Measurements from ENCODE around the gene TBC1D22A. TPM values are rescaled to one million over a fixed set of nuclear protein-coding genes. Genes with fewer than 3 reads are reported as not detected.

Gene TBC1D22A
- total RNA-seq, 2 donors from 2014 or later = 28.9 to 31.3 TPM

GRCh38 chr22:46968848-46969247 lies 206.4 kb downstream of the TBC1D22A start:
- no peak for DNase-seq (ENCODE audit: low spot score)
- Histone ChIP-seq H3K9me3 (no peaks in the 10 kb centered on the region), H3K27ac (no peak overlapping the region), H3K36me3 (no peaks in the 10 kb centered on the region), H3K4me3 (no peak overlapping the region), H3K27me3 (replicated peaks; ENCODE audit: insufficient read depth) (no peaks in the 10 kb centered on the region), H3K4me1 (ENCODE audit: control insufficient read depth in 1 of 2, low read depth in 2 of 2) (peaks cover 0 to 2% of the 10 kb centered on the region in 2 donors)
- no peak for ATAC-seq (ENCODE audit: insufficient number of reproducible peaks, low FRiP score, low read depth)
- TF ChIP-seq, protein P1, sequence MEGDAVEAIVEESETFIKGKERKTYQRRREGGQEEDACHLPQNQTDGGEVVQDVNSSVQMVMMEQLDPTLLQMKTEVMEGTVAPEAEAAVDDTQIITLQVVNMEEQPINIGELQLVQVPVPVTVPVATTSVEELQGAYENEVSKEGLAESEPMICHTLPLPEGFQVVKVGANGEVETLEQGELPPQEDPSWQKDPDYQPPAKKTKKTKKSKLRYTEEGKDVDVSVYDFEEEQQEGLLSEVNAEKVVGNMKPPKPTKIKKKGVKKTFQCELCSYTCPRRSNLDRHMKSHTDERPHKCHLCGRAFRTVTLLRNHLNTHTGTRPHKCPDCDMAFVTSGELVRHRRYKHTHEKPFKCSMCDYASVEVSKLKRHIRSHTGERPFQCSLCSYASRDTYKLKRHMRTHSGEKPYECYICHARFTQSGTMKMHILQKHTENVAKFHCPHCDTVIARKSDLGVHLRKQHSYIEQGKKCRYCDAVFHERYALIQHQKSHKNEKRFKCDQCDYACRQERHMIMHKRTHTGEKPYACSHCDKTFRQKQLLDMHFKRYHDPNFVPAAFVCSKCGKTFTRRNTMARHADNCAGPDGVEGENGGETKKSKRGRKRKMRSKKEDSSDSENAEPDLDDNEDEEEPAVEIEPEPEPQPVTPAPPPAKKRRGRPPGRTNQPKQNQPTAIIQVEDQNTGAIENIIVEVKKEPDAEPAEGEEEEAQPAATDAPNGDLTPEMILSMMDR (IDR thresholded peaks at IDR 0.05) = no peak

GRCh38 chr22:46969491-46969890 lies 207.0 kb downstream of the TBC1D22A start:
- no peaks in the 10 kb centered on the region for H3K9me3 ChIP-seq
- no peak for DNase-seq (ENCODE audit: low spot score)
- H3K27ac ChIP-seq = no peak overlapping the region
- H3K27me3 ChIP-seq (replicated peaks; ENCODE audit: insufficient read depth) = no peaks in the 10 kb centered on the region
- no peak overlapping the region for H3K4me3 ChIP-seq
- peaks cover 4% of the 10 kb centered on the region for H3K36me3 ChIP-seq
- H3K4me1 ChIP-seq (ENCODE audit: control insufficient read depth in 1 of 2, low read depth in 2 of 2) = peaks cover 0 to 2% of the 10 kb centered on the region in 2 donors
- ATAC-seq (ENCODE audit: insufficient number of reproducible peaks, low FRiP score, low read depth) = no peak
- TF ChIP-seq, protein P1 (IDR thresholded peaks at IDR 0.05) = no peak

- Histone ChIP-seq H3K9me3 (no peaks in the 10 kb centered on the region), H3K27me3 (replicated peaks; ENCODE audit: insufficient read depth) (no peaks in the 10 kb centered on the region), H3K4me1 (ENCODE audit: control insufficient read depth in 1 of 2, low read depth in 2 of 2) (peaks cover 0 to 2% of the 10 kb centered on the region in 2 donors), H3K36me3 (peaks cover 9% of the 10 kb centered on the region), H3K27ac (no peak overlapping the region), H3K4me3 (no peak overlapping the region)
- TF ChIP-seq, protein P1 (IDR thresholded peaks at IDR 0.05) = no peak
- ATAC-seq (ENCODE audit: insufficient number of reproducible peaks, low FRiP score, low read depth) (no peak), DNase-seq (ENCODE audit: low spot score) (no peak)
Measured at GRCh38 chr22:46969961-46970360, 207.5 kb downstream of the TBC1D22A start.

GRCh38 chr22:46970411-46971098 lies 208.1 kb downstream of the TBC1D22A start:
- Histone ChIP-seq H3K4me1 (ENCODE audit: control insufficient read depth in 1 of 2, low read depth in 2 of 2) (peaks cover 0 to 2% of the 10 kb centered on the region in 2 donors), H3K36me3 (peaks cover 9% of the 10 kb centered on the region), H3K9me3 (no peaks in the 10 kb centered on the region), H3K27me3 (replicated peaks; ENCODE audit: insufficient read depth) (no peaks in the 10 kb centered on the region), H3K4me3 (no peak overlapping the region), H3K27ac (no peak overlapping the region)
- ATAC-seq (ENCODE audit: insufficient number of reproducible peaks, low FRiP score, low read depth) = no peak
- DNase-seq (ENCODE audit: low spot score) = no peak
- TF ChIP-seq, protein P1 (IDR thresholded peaks at IDR 0.05) = no peak

- TF ChIP-seq, protein P1 (IDR thresholded peaks at IDR 0.05) = no peak
- Histone ChIP-seq H3K4me1 (ENCODE audit: control insufficient read depth in 1 of 2, low read depth in 2 of 2) (peaks cover 0 to 2% of the 10 kb centered on the region in 2 donors), H3K36me3 (peaks cover 9% of the 10 kb centered on the region), H3K27me3 (replicated peaks; ENCODE audit: insufficient read depth) (no peaks in the 10 kb centered on the region), H3K9me3 (no peaks in the 10 kb centered on the region), H3K27ac (no peak overlapping the region), H3K4me3 (no peak overlapping the region)
- DNase-seq (ENCODE audit: low spot score) (no peak), ATAC-seq (ENCODE audit: insufficient number of reproducible peaks, low FRiP score, low read depth) (no peak)
Measured at GRCh38 chr22:46971099-46971763, 208.8 kb downstream of the TBC1D22A start.
